HepG2 (cell line): Measurements from ENCODE around the gene AGK. TPM values are rescaled to one million over a fixed set of nuclear protein-coding genes. Genes with fewer than 3 reads are reported as not detected.
"Not testable (repeated sequence)": the region's sequence is repeated elsewhere in the genome, so short reads cannot be mapped to it uniquely, and the experiment has no call there.

ENCODE experiments used
- ATAC-seq: fragments of 200-7000 bp; cut with Tn5 transposase; 3 replicates; pipeline ENCODE4 v1.9.1; 2020; ENCODE audit warnings: mild to moderate bottlenecking, moderate library complexity
- BruUV-seq: library from RNA; stranded (reverse); fragments of 400-500 nt; replicated peaks from 2 replicates; lab custom pipeline; 2021; lab: Mats Ljungman, UMichigan
- CTCF ChIA-PET: fragments of 300-600 bp; formaldehyde crosslinking; extraction: SDS; loops from one replicate; lab custom pipeline; 2021; ENCODE audit warnings: low total read pairs, inconsistent platforms, low intra/inter-chr PET ratio; lab: Yijun Ruan, JAX
- POLR2A ChIA-PET: fragments of 350-600 bp; sonication (Branson Sonifier 250); formaldehyde crosslinking; loops from one replicate; lab custom pipeline; 2020; ENCODE audit warnings: antibody characterized with exemption, inconsistent platforms; lab: Yijun Ruan, JAX
- DNase-seq: peaks from one replicate; pipeline ENCODE4 v3.0.0-alpha.2; 2015; ENCODE audit warnings: low spot score
- FAIRE-seq: peaks from 3 replicates; lab custom pipeline; 2011; peaks lifted over from hg19 to GRCh38; lab: Jason Lieb, UNC
- H2AFZ ChIP-seq: one replicate; pipeline ENCODE4 v1.6.1; 2011; ENCODE audit warnings: low read length, inconsistent platforms
- H3K27ac ChIP-seq: fragments of 300-600 bp; 3 replicates; pipeline ENCODE4 v1.8.0; 2011; ENCODE audit warnings: mixed run types, mild to moderate bottlenecking, mixed read lengths, low read length, inconsistent platforms; ENCODE audit not compliant: insufficient read depth; ENCODE audit errors: extremely low read length
- H3K27me3 ChIP-seq, 2 experiments: fragments of 200-600 bp in 1 of 2; 2 replicates in 1 of 2; 3 replicates in 1 of 2; pipeline versions ENCODE4 v1.6.0 to v1.8.0; 2011; ENCODE audit warnings: low read length in 2 of 2, mild to moderate bottlenecking in 2 of 2, moderate library complexity in 2 of 2, inconsistent platforms in 1 of 2; ENCODE audit not compliant: insufficient read depth in 2 of 2, control insufficient read depth in 1 of 2
- H3K36me3 ChIP-seq, 2 experiments: fragments of 200-600 bp in 1 of 2; replicated peaks in 1 of 2; 2 replicates in 1 of 2; 3 replicates in 1 of 2; pipeline versions ENCODE4 v1.5.1 to v1.8.0; 2011; ENCODE audit warnings: low read length in 2 of 2, inconsistent platforms in 1 of 2; ENCODE audit not compliant: insufficient read depth in 2 of 2, control insufficient read depth in 1 of 2
- H3K4me1 ChIP-seq: 2 replicates; pipeline ENCODE4 v1.5.1; 2012; ENCODE audit warnings: low read length, inconsistent platforms; ENCODE audit not compliant: insufficient read depth
- H3K4me2 ChIP-seq: 2 replicates; pipeline ENCODE4 v1.6.0; 2011; ENCODE audit warnings: low read depth, low read length, inconsistent platforms
- H3K4me3 ChIP-seq, 3 experiments: fragments of 200-600 bp in 1 of 3; sonication (generic), shearing (Covaris generic) in 1 of 3; replicated peaks in 1 of 3; 2 replicates each; pipeline ENCODE4 v1.5.1; 2011 to 2016; ENCODE audit warnings: low read length in 3 of 3, inconsistent platforms in 2 of 3, low read depth in 2 of 3, mild to moderate bottlenecking in 2 of 3, control low read depth in 1 of 3, mixed read lengths in 1 of 3; ENCODE audit not compliant: insufficient read depth in 1 of 3
- H3K79me2 ChIP-seq: one replicate; pipeline ENCODE4 v1.6.1; 2011; ENCODE audit warnings: low read length, inconsistent platforms; ENCODE audit not compliant: insufficient read depth
- H3K9ac ChIP-seq: 2 replicates; pipeline ENCODE4 v1.6.0; 2011; ENCODE audit warnings: mild to moderate bottlenecking, low read depth, low read length, inconsistent platforms; ENCODE audit not compliant: insufficient read depth
- H3K9me3 ChIP-seq: 2 replicates; pipeline ENCODE4 v1.5.1; 2012; ENCODE audit warnings: mild to moderate bottlenecking, low read length
- H4K20me1 ChIP-seq: 2 replicates; pipeline ENCODE4 v1.6.0; 2011; ENCODE audit warnings: inconsistent platforms, mild to moderate bottlenecking, low read length, moderate library complexity; ENCODE audit not compliant: insufficient read depth
- DR1 ChIP-seq: sonication (generic); formaldehyde crosslinking; IDR thresholded peaks from 2 replicates; pipeline ENCODE4 v1.8.0; 2021; ENCODE audit warnings: mild to moderate bottlenecking, missing genetic modification reagents, inconsistent platforms
- JARID2 ChIP-seq: sonication (generic); formaldehyde crosslinking; IDR thresholded peaks from 2 replicates; pipeline ENCODE4 v1.8.1; 2023; ENCODE audit warnings: missing genetic modification reagents, inconsistent platforms; ENCODE audit not compliant: insufficient replicate concordance
- PITX1 ChIP-seq: sonication (generic); formaldehyde crosslinking; IDR thresholded peaks from 2 replicates; pipeline ENCODE4 v1.5.1; 2020; ENCODE audit warnings: mild to moderate bottlenecking, missing genetic modification reagents
- RBM22 ChIP-seq: fragments of 200-400 bp; formaldehyde crosslinking; optimal IDR thresholded peaks from 2 replicates; pipeline ENCODE3; 2017; ENCODE audit warnings: mild to moderate bottlenecking, low read length, moderate library complexity
- SALL2 ChIP-seq: sonication (generic); formaldehyde crosslinking; IDR thresholded peaks from 2 replicates; pipeline ENCODE4 v1.8.1; 2023; ENCODE audit warnings: mild to moderate bottlenecking, missing genetic modification reagents, inconsistent platforms
- ZNF10 ChIP-seq: sonication (generic); formaldehyde crosslinking; IDR thresholded peaks from 2 replicates; pipeline ENCODE4 v1.4.0; 2020; ENCODE audit warnings: mild to moderate bottlenecking, low read depth, missing genetic modification reagents, borderline replicate concordance
- ZNF17 ChIP-seq: sonication (generic); formaldehyde crosslinking; IDR thresholded peaks from 2 replicates; pipeline ENCODE4 v1.5.0; 2020; ENCODE audit warnings: mild to moderate bottlenecking, missing genetic modification reagents
- ZNF432 ChIP-seq: sonication (generic); formaldehyde crosslinking; IDR thresholded peaks from 2 replicates; pipeline ENCODE4 v1.5.0; 2020; ENCODE audit warnings: missing genetic modification reagents, mild to moderate bottlenecking, borderline replicate concordance
- ZNF503 ChIP-seq: sonication (generic); formaldehyde crosslinking; IDR thresholded peaks from 2 replicates; pipeline ENCODE4 v1.4.0; 2020; ENCODE audit warnings: missing genetic modification reagents
- WGBS: methylation state at CpG from one replicate; pipeline ENCODE4 v1.1.6; 2017; ENCODE audit warnings: low lambda C conversion rate; 5-methylcytosine and 5-hydroxymethylcytosine counted together
- in situ Hi-C: cut with HindIII; loops from 2 replicates; pipeline ENCODE4 v1.10.0; 2017; ENCODE audit warnings: low pct_unique_long_range_greater_than_20kb; ENCODE audit not compliant: extremely low pct_ligation_motif_present
- intact Hi-C: fragments of 100-400 bp; cut with micrococcal nuclease; formaldehyde crosslinking; loops from one replicate; pipeline ENCODE4 v1.10.0; 2022; ENCODE audit not compliant: unreplicated experiment
- polyA plus RNA-seq, 8 experiments: library from polyadenylated mRNA; depleted of rRNA in 3 of 8; stranded (reverse) in 7 of 8; unstranded in 1 of 8; fragments of >200 nt; fragmentation: Illumina TruSeq in 4 of 8; extraction: Trizol in 4 of 8; gene quantifications; 2 replicates each; pipeline versions ENCODE4 v1.2.1 to v1.2.3, GENCODE V29; 2011 to 2016; ENCODE audit warnings: low read depth in 4 of 8, missing spikeins in 1 of 8, mixed read lengths in 1 of 8; ENCODE audit not compliant: insufficient read depth in 1 of 8
- total RNA-seq, 5 experiments: library from RNA; depleted of rRNA; stranded (reverse); fragments of >200 nt; fragmentation: Illumina TruSeq; extraction: Trizol; gene quantifications; 2 replicates each; pipeline ENCODE4 v1.2.3, GENCODE V29; 2016; ENCODE audit warnings: low read depth in 1 of 5

Gene AGK
- total and polyA plus RNA-seq, 2 of the 13 experiments (the other 11 are each of a cell fraction or from before 2014, with no cell fraction given), result 23.7 to 30.1 TPM

DNA sequence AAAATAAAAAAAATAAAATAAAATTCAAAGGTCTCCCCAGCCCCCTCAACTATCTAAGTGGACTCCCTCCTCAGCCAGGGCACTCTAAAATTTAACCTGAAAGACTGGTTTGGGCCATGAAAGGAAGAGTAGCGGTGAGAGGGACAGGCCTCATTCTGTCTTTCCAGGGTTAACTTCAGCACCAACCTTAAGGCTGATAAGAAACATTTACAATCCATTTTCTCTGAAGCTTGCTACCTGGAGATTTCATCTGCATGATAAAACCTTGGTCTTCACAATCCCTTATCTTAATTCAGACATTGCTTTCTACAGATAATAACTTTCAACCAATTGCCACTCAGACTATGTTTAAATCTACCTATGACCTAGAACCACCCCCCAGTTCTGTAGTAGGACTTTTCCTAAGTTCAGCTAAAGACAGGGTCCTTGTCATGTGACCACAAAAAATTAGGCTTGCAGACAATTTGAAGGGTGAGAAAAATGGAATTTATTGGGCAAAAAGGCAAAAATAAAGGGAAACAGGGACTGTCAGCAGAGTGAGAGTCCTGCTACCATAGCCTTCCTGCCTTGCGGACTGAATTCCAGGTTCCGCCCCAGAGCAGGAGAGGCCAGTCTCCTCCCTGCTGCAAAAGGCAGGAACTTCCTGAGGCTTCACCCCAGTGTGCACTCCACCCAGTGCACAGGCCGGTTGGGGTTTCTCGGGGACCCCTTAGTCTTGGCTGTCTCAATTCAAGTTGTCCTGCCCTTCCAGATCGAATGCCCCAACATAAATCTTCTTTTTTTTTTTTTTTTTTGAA is 26.0 kb downstream of the AGK start:
- no peak for ATAC-seq
- Histone ChIP-seq H3K4me1 (no peaks in the 10 kb centered on the region), H3K79me2 (no peaks in the 10 kb centered on the region), H4K20me1 (no peaks in the 10 kb centered on the region), H3K9ac (no peak overlapping the region), H3K4me3 (no peak overlapping the region), H3K27me3 (no peaks in the 10 kb centered on the region), H2AFZ (no peak overlapping the region), H3K4me2 (no peak overlapping the region), H3K9me3 (peaks cover 8% of the 10 kb centered on the region; the same call in 1 of the 2 replicates), H3K27ac (no peak overlapping the region), H3K36me3 (peaks cover 0 to 1% of the 10 kb centered on the region in 2 experiments; a peak in 3 of 5 replicates)
- no peak for DNase-seq
- WGBS, result 98% methylated on average over 6 of the region's 6 CpGs
- CTCF ChIA-PET, result no interaction called here
- POLR2A ChIA-PET, result no interaction called here
- intact Hi-C loops (no loop called here), in situ Hi-C loops (no loop called here)
- no peak for FAIRE-seq
- TF ChIP-seq ZNF503 (no peak), ZNF10 (CRISPR knock-in tag) (no peak), PITX1 (CRISPR knock-in tag) (no peak), ZNF432 (no peak), DR1 (CRISPR knock-in tag) (no peak), SALL2 (CRISPR knock-in tag) (no peak), JARID2 (CRISPR knock-in tag) (no peak), ZNF17 (CRISPR knock-in tag) (no peak), RBM22 (no peak)
- no TSS peak for BruUV-seq

DNA sequence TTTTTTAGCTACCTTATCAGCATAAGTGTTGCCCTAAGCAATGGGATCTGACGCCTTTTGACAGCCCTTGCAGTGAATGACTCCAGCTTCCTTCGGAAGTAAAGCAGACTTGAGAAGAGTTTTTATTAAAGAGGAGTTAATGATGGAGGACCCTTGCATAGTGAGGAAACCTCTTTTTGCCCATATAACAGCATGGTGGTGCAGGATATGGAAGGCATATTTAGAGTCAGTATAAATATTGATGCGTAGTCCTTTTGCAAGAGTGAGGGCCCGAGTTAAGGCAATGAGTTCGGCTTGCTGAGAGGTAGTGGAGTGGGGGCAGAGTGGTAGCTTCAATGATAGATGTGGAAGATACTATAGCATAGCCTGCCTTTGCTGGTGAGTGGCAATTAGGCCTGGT is 28.7 kb downstream of the AGK start:
- H3K79me2 ChIP-seq, H3K9me3 ChIP-seq, POLR2A ChIA-PET, CTCF ChIA-PET, H3K36me3 ChIP-seq, H3K27me3 ChIP-seq, H3K9ac ChIP-seq, H4K20me1 ChIP-seq, H3K27ac ChIP-seq, FAIRE-seq, BruUV-seq, DNase-seq, H3K4me2 ChIP-seq, H3K4me1 ChIP-seq, intact Hi-C loops, ATAC-seq, H3K4me3 ChIP-seq, H2AFZ ChIP-seq, in situ Hi-C loops: not testable (repeated sequence)
- 98% methylated on average over 5 of the region's 5 CpGs for WGBS

DNA sequence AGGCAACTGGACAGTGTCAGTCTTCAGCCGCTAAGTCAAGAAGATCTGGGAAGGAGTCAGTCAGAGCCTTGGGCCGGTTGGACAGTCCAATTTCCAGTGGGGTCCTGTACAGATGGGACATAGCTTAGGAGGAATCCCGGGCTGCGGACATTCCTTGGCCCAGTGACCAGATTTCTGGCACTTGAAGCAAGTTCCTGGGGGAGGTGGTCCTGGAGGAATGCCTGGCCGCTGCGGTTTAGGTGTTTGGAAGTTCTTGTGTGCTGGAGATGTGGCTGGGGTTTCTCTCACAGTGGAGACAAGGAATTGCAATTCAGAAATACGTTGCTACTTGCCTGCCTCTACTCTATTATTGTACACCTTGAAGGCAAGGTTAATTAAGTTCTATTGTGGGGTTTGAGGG is 30.9 kb downstream of the AGK start:
- intact Hi-C loops, DNase-seq, CTCF ChIA-PET, FAIRE-seq, H3K36me3 ChIP-seq, H3K4me3 ChIP-seq, H3K9me3 ChIP-seq, H3K79me2 ChIP-seq, H3K27me3 ChIP-seq, ATAC-seq, H3K27ac ChIP-seq, in situ Hi-C loops, H2AFZ ChIP-seq, POLR2A ChIA-PET, H3K9ac ChIP-seq, H4K20me1 ChIP-seq, BruUV-seq, H3K4me2 ChIP-seq: not testable (repeated sequence)
- H3K4me1 ChIP-seq, result peaks cover 21% of the 10 kb centered on the region
- 96% methylated on average over 6 of the region's 7 CpGs for WGBS
